Measurements from ENCODE around the gene PEAR1. TPM values are rescaled to one million over a fixed set of nuclear protein-coding genes. Genes with fewer than 3 reads are reported as not detected.

Gene PEAR1
- total RNA-seq, 1 experiment from 2014 or later = 0.18 TPM

- no peaks in the 10 kb centered on the region for H3K9me3 ChIP-seq
- H3K36me3 ChIP-seq (ENCODE audit: control insufficient read depth, insufficient read depth, low read length) = no peaks in the 10 kb centered on the region
- no peaks in the 10 kb centered on the region for H3K27me3 ChIP-seq (replicated peaks; ENCODE audit: control insufficient read depth, insufficient read depth, low read length)
- TF ChIP-seq CTCF (IDR thresholded peaks at IDR 0.05; ENCODE audit: insufficient read depth in 1 of 2, low read depth in 1 of 2, low read length in 1 of 2, severe bottlenecking in 1 of 2, unreplicated experiment in 1 of 2) = no peak
- H3K36me3 Mint-ChIP-seq (ENCODE audit: insufficient read depth, unreplicated experiment) = no peaks in the 10 kb centered on the region
- no peak overlapping the region for H3K4me3 Mint-ChIP-seq (ENCODE audit: unreplicated experiment)
- intact Hi-C loops (cut with micrococcal nuclease; ENCODE audit: unreplicated experiment) = no loop called here
- H3K9me3 Mint-ChIP-seq (ENCODE audit: unreplicated experiment) = peaks cover 4% of the 10 kb centered on the region
- H3K4me3 ChIP-seq (ENCODE audit: low read depth, low read length) = no peak overlapping the region
- no peaks in the 10 kb centered on the region for H3K4me1 ChIP-seq
- DNase-seq = no peak
- POLR2A ChIA-PET = no interaction called here
- BruUV-seq (replicated peaks) = no TSS peak
- CTCF ChIA-PET = interaction anchor here (0.7 to 1.7 kb wide), 5 partner anchors 9 to 87 kb away, joined by 3 to 4 read pairs (median 3); no protein-coding TSS in a partner anchor
- H3K4me1 Mint-ChIP-seq (ENCODE audit: low read depth, unreplicated experiment) = no peaks in the 10 kb centered on the region
- no peak overlapping the region for H3K27ac Mint-ChIP-seq (ENCODE audit: unreplicated experiment)
- peaks cover 2% of the 10 kb centered on the region for H3K27me3 Mint-ChIP-seq (ENCODE audit: insufficient read depth, unreplicated experiment)
Measured at GRCh38 chr1:156847591-156848460, 45.7 kb upstream of the PEAR1 start.

GRCh38 chr1:156848461-156849150 lies 44.9 kb upstream of the PEAR1 start:
- ChIA-PET CTCF (interaction anchor here (0.6 to 1.7 kb wide), 5 partner anchors 9 to 146 kb away, joined by 3 to 10 read pairs (median 4); no protein-coding TSS in a partner anchor), POLR2A (interaction anchor here (0.7 kb wide), 1 partner anchor 81 kb away, joined by 6 read pairs; the partner anchor contains the start of gene PRCC)
- Histone ChIP-seq H3K4me1 (no peaks in the 10 kb centered on the region), H3K27me3 (replicated peaks; ENCODE audit: control insufficient read depth, insufficient read depth, low read length) (no peaks in the 10 kb centered on the region), H3K9me3 (no peaks in the 10 kb centered on the region), H3K36me3 (ENCODE audit: control insufficient read depth, insufficient read depth, low read length) (no peaks in the 10 kb centered on the region), H3K4me3 (ENCODE audit: low read depth, low read length) (no peak overlapping the region)
- no TSS peak for BruUV-seq (replicated peaks)
- no peak overlapping the region for H3K4me3 Mint-ChIP-seq (ENCODE audit: unreplicated experiment)
- no peaks in the 10 kb centered on the region for H3K9me3 Mint-ChIP-seq (ENCODE audit: unreplicated experiment)
- H3K27me3 Mint-ChIP-seq (ENCODE audit: insufficient read depth, unreplicated experiment) = no peaks in the 10 kb centered on the region
- intact Hi-C loops (cut with micrococcal nuclease; ENCODE audit: unreplicated experiment) = no loop called here
- TF ChIP-seq CTCF (IDR thresholded peaks at IDR 0.05; ENCODE audit: insufficient read depth in 1 of 2, low read depth in 1 of 2, low read length in 1 of 2, severe bottlenecking in 1 of 2, unreplicated experiment in 1 of 2) = no peak
- H3K36me3 Mint-ChIP-seq (ENCODE audit: insufficient read depth, unreplicated experiment) = no peaks in the 10 kb centered on the region
- H3K27ac Mint-ChIP-seq (ENCODE audit: unreplicated experiment) = no peak overlapping the region
- DNase-seq = no peak
- H3K4me1 Mint-ChIP-seq (ENCODE audit: low read depth, unreplicated experiment) = no peaks in the 10 kb centered on the region

- TF ChIP-seq CTCF (IDR thresholded peaks at IDR 0.05; ENCODE audit: insufficient read depth in 1 of 2, low read depth in 1 of 2, low read length in 1 of 2, severe bottlenecking in 1 of 2, unreplicated experiment in 1 of 2) = no peak
- DNase-seq = no peak
- H3K27ac Mint-ChIP-seq (ENCODE audit: unreplicated experiment) = no peak overlapping the region
- intact Hi-C loops (cut with micrococcal nuclease; ENCODE audit: unreplicated experiment) = no loop called here
- Histone ChIP-seq H3K36me3 (ENCODE audit: control insufficient read depth, insufficient read depth, low read length) (no peaks in the 10 kb centered on the region), H3K27me3 (replicated peaks; ENCODE audit: control insufficient read depth, insufficient read depth, low read length) (no peaks in the 10 kb centered on the region), H3K4me3 (ENCODE audit: low read depth, low read length) (no peak overlapping the region), H3K4me1 (no peaks in the 10 kb centered on the region), H3K9me3 (no peaks in the 10 kb centered on the region)
- H3K4me3 Mint-ChIP-seq (ENCODE audit: unreplicated experiment) = no peak overlapping the region
- H3K36me3 Mint-ChIP-seq (ENCODE audit: insufficient read depth, unreplicated experiment) = no peaks in the 10 kb centered on the region
- CTCF ChIA-PET = interaction anchor here (1.1 to 1.6 kb wide), 2 partner anchors 9 to 10 kb away, joined by 3 to 4 read pairs; no protein-coding TSS in a partner anchor
- H3K27me3 Mint-ChIP-seq (ENCODE audit: insufficient read depth, unreplicated experiment) = no peaks in the 10 kb centered on the region
- no TSS peak for BruUV-seq (replicated peaks)
- POLR2A ChIA-PET = interaction anchor here (0.7 kb wide), 1 partner anchor 82 kb away, joined by 6 read pairs; the partner anchor contains the start of gene PRCC
- H3K9me3 Mint-ChIP-seq (ENCODE audit: unreplicated experiment) = no peaks in the 10 kb centered on the region
- no peaks in the 10 kb centered on the region for H3K4me1 Mint-ChIP-seq (ENCODE audit: low read depth, unreplicated experiment)
Measured at GRCh38 chr1:156849151-156849496, 44.4 kb upstream of the PEAR1 start.
